Gastrocnemius medialis (tissue), 4 donors: Measurements from ENCODE around the gene S1PR5. TPM values are rescaled to one million over a fixed set of nuclear protein-coding genes. Genes with fewer than 3 reads are reported as not detected.

Experiments
- ATAC-seq, 2 donors: fragments of 150-250 bp; one replicate each; pipeline ENCODE4 v1.9.1; 2016
- DNase-seq, 2 donors: peaks; one replicate each; pipeline ENCODE4 v3.0.0-alpha.2; 2019
- H3K27ac ChIP-seq, 4 donors: fragments of 200-600 bp; sonication (generic); 1 replicate in 1 of 4; 2 replicates in 3 of 4; pipeline ENCODE4 v1.5.1; 2016 to 2018; ENCODE audit warnings: mild to moderate bottlenecking in 2 of 4, moderate library complexity in 1 of 4
- H3K27me3 ChIP-seq, 3 donors: fragments of 200-600 bp; sonication (generic) in 2 of 3; 1 replicate in 1 of 3; 2 replicates in 2 of 3; pipeline versions ENCODE4 v1.5.1 to v1.6.0; 2016 to 2019; ENCODE audit warnings: mild to moderate bottlenecking in 1 of 3, moderate library complexity in 1 of 3
- H3K36me3 ChIP-seq, 2 donors: fragments of 200-600 bp; sonication (generic) in 1 of 2; one replicate each; pipeline ENCODE4 v1.5.1; 2017 to 2018
- H3K4me1 ChIP-seq, 2 donors: fragments of 200-600 bp; sonication (generic) in 1 of 2; one replicate each; pipeline ENCODE4 v1.5.1; 2016 to 2017; ENCODE audit warnings: mild to moderate bottlenecking in 2 of 2
- H3K4me3 ChIP-seq, 4 donors: fragments of 200-600 bp; sonication (generic) in 3 of 4; 1 replicate in 1 of 4; 2 replicates in 3 of 4; pipeline ENCODE4 v1.5.1; 2016 to 2019; ENCODE audit warnings: mild to moderate bottlenecking in 2 of 4
- H3K9me3 ChIP-seq, 3 donors: fragments of 200-600 bp; sonication (generic) in 2 of 3; 1 replicate in 1 of 3; 2 replicates in 2 of 3; pipeline ENCODE4 v1.5.1; 2016 to 2019
- CTCF ChIP-seq, 5 experiments: fragments of 450-650 bp in 3 of 5; fragments of 200-600 bp in 2 of 5; sonication (generic) in 2 of 5; IDR thresholded peaks in 4 of 5; conservative IDR thresholded peaks in 1 of 5; 1 replicate in 4 of 5; 2 replicates in 1 of 5; pipeline ENCODE4 v1.5.1; 2016 to 2019; ENCODE audit warnings: antibody characterized with exemption in 5 of 5, mild to moderate bottlenecking in 3 of 5, moderate library complexity in 3 of 5
- POLR2A ChIP-seq, 2 donors: fragments of 450-650 bp; IDR thresholded peaks; one replicate each; pipeline ENCODE4 v1.6.1; 2017; ENCODE audit warnings: antibody characterized with exemption in 2 of 2, mild to moderate bottlenecking in 2 of 2, moderate library complexity in 2 of 2
- in situ Hi-C, 4 donors: fragments of 200-750 bp; cut with MboI; loops; one replicate each; pipeline versions ENCODE4 v1.15.0 to v1.8.0; 2017; ENCODE audit warnings: low sequenced_read_pairs in 4 of 4
- intact Hi-C: fragments of 100-400 bp; cut with DNase I; formaldehyde crosslinking; loops from one replicate; pipeline ENCODE4 v1.15.1; 2023; ENCODE audit warnings: low total_unique reads
- total RNA-seq, 4 donors: library from RNA; depleted of rRNA; stranded (reverse); fragments of >200 nt; gene quantifications; one replicate each; pipeline versions ENCODE4 v1.1.0 to v1.2.3, GENCODE V29; 2016

The S1PR5 gene
- total RNA-seq, 4 donors from 2014 or later, result not detected

GRCh38 chr19:10565028-10565566, 47.9 kb upstream of the S1PR5 start:
- TF ChIP-seq POLR2A (IDR thresholded peaks at IDR 0.05), result no peak
- TF ChIP-seq CTCF (IDR thresholded peaks at IDR 0.05 in 4 of 5, conservative IDR thresholded peaks at IDR 0.05 in 1 of 5), result no peak
- in situ Hi-C loops (loop anchor here in 2 of 4 donors (10.0 to 25.0 kb wide), 2 partner anchors 60 to 153 kb away; partner anchors contain the start of genes CDC37 (in 1 of the 2), KEAP1 (in 1 of the 2) and PDE4A (in 1 of the 2)), intact Hi-C loops (loop anchor here (5.0 to 10.0 kb wide), 3 partner anchors 87 to 307 kb away; partner anchors contain the start of genes CARM1, ILF3 and TMED1)
- no peaks in the 10 kb centered on the region for H3K9me3 ChIP-seq
- peak overlapping the region; percentile 68 to 94 (median 86) for H3K4me3 ChIP-seq
- no peak for ATAC-seq
- H3K27me3 ChIP-seq, result no peaks in the 10 kb centered on the region
- no peak for DNase-seq
- H3K27ac ChIP-seq, result peak overlapping the region; percentile 84 to 92 (median 92)
- H3K4me1 ChIP-seq, result peaks cover 34 to 35% of the 10 kb centered on the region in 2 donors
- H3K36me3 ChIP-seq, result peaks cover 0 to 10% of the 10 kb centered on the region in 2 donors

GRCh38 chr19:10562609-10563008, 45.4 kb upstream of the S1PR5 start:
- Histone ChIP-seq H3K9me3 (no peaks in the 10 kb centered on the region), H3K4me1 (peaks cover 19 to 20% of the 10 kb centered on the region in 2 donors), H3K36me3 (peaks cover 0 to 34% of the 10 kb centered on the region in 2 donors), H3K4me3 (no peak overlapping the region), H3K27me3 (no peaks in the 10 kb centered on the region), H3K27ac (no peak overlapping the region)
- DNase-seq, result no peak
- no peak for ATAC-seq
- TF ChIP-seq CTCF (IDR thresholded peaks at IDR 0.05 in 4 of 5, conservative IDR thresholded peaks at IDR 0.05 in 1 of 5), result no peak
- TF ChIP-seq POLR2A (IDR thresholded peaks at IDR 0.05), result no peak
- intact Hi-C loops (loop anchor here (10.0 kb wide), 1 partner anchor 272 kb away; the partner anchor contains the start of gene TMED1), in situ Hi-C loops (loop anchor here in 2 of 4 donors (10.0 to 25.0 kb wide), 2 partner anchors 58 to 150 kb away; partner anchors contain the start of genes CDC37 (in 1 of the 2), KEAP1 (in 1 of the 2) and PDE4A (in 1 of the 2))

- DNase-seq, result no peak
- in situ Hi-C loops, result loop anchor here in 2 of 4 donors (10.0 to 25.0 kb wide), 2 partner anchors 55 to 148 kb away; partner anchors contain the start of genes CDC37 (in 1 of the 2), KEAP1 (in 1 of the 2) and PDE4A (in 1 of the 2)
- Histone ChIP-seq H3K27ac (no peak overlapping the region), H3K27me3 (no peaks in the 10 kb centered on the region), H3K4me1 (peaks cover 4 to 7% of the 10 kb centered on the region in 2 donors), H3K36me3 (peaks cover 0 to 51% of the 10 kb centered on the region in 2 donors), H3K4me3 (no peak overlapping the region), H3K9me3 (no peaks in the 10 kb centered on the region)
- TF ChIP-seq CTCF (IDR thresholded peaks at IDR 0.05 in 4 of 5, conservative IDR thresholded peaks at IDR 0.05 in 1 of 5) (no peak), POLR2A (IDR thresholded peaks at IDR 0.05) (no peak)
- ATAC-seq, result no peak
- intact Hi-C loops, result loop anchor here (10.0 kb wide), 1 partner anchor 275 kb away; the partner anchor contains the start of gene TMED1
These were observed 42.9 kb upstream of the S1PR5 start for GRCh38 chr19:10560154-10560553.

GRCh38 chr19:10557603-10558197, 40.5 kb upstream of the S1PR5 start:
- Histone ChIP-seq H3K4me3 (no peak overlapping the region), H3K9me3 (no peaks in the 10 kb centered on the region), H3K27ac (no peak overlapping the region), H3K4me1 (no peaks in the 10 kb centered on the region), H3K27me3 (no peaks in the 10 kb centered on the region), H3K36me3 (peaks cover 0 to 69% of the 10 kb centered on the region in 2 donors)
- DNase-seq (no peak), ATAC-seq (no peak)
- intact Hi-C loops, result no loop called here
- no peak for TF ChIP-seq POLR2A (IDR thresholded peaks at IDR 0.05)
- no peak for TF ChIP-seq CTCF (IDR thresholded peaks at IDR 0.05 in 4 of 5, conservative IDR thresholded peaks at IDR 0.05 in 1 of 5)
- in situ Hi-C loops, result loop anchor here in 1 of 4 donors (25.0 kb wide), 1 partner anchor 145 kb away; the partner anchor contains the start of genes CDC37 and PDE4A
